Retinal pigment epithelial cell (primary cell): Measurements from ENCODE around the gene ANKRD39.
A peak's percentile ranks its signal among the peaks of the same experiment; 100 is the strongest.

Experiments
- DNase-seq: peaks from one replicate; pipeline ENCODE4 v3.0.0-alpha.2; 2010; ENCODE audit warnings: low read depth
- H3K4me3 ChIP-seq: 2 replicates; pipeline ENCODE4 v1.5.1; 2011; ENCODE audit warnings: mild to moderate bottlenecking, low read length, control low read depth, moderate library complexity
- CTCF ChIP-seq: conservative IDR thresholded peaks from 2 replicates; pipeline ENCODE4 v1.5.1; 2011; ENCODE audit warnings: low read depth, low read length, control low read depth, inconsistent platforms

ANKRD39 gene

GRCh38 chr2:96816127-96816835 is 41.5 kb downstream of the ANKRD39 start, which contains the start of gene CNNM3:
Gene CNNM3 (plus strand): TSS chr2:96816268. CDS start chr2:96816278, 10 bp downstream.
- DNase-seq = peak; percentile 69
- H3K4me3 ChIP-seq = peak within 1 kb of the TSS; percentile 66
- TF ChIP-seq CTCF = peak; percentile 34

- no peak for DNase-seq
- TF ChIP-seq CTCF = no peak
- peak overlapping the region; percentile 66 for H3K4me3 ChIP-seq
These were observed 42.3 kb downstream of the ANKRD39 start for GRCh38 chr2:96815326-96816126.

GRCh38 chr2:96813656-96814055 is 44.2 kb downstream of the ANKRD39 start:
- no peak overlapping the region for H3K4me3 ChIP-seq
- TF ChIP-seq CTCF = no peak
- DNase-seq = no peak

- no peak for TF ChIP-seq CTCF
- H3K4me3 ChIP-seq = no peak overlapping the region
- DNase-seq = no peak
These were observed 45.9 kb downstream of the ANKRD39 start for GRCh38 chr2:96811917-96812316.

- DNase-seq = no peak
- no peak for TF ChIP-seq CTCF
These were observed 47.0 kb downstream of the ANKRD39 start for GRCh38 chr2:96810783-96811192.

GRCh38 chr2:96809951-96810782 is 47.6 kb downstream of the ANKRD39 start:
- no peak for TF ChIP-seq CTCF
- H3K4me3 ChIP-seq = no peak overlapping the region
- no peak for DNase-seq

More at GRCh38 chr2:96810783-96811192, 47.0 kb downstream of the ANKRD39 start:
- H3K4me3 ChIP-seq = no peak overlapping the region
